GM23338 (cell line): Measurements from ENCODE around the gene OVCH1. TPM values are rescaled to one million over a fixed set of nuclear protein-coding genes. Genes with fewer than 3 reads are reported as not detected.

Experiments used
- ATAC-seq: fragments of 200-7000 bp; cut with Tn5 transposase; 3 replicates; pipeline ENCODE4 v1.9.1; 2020
- DNase-seq: peaks from one replicate; pipeline ENCODE4 v3.0.0-alpha.2; 2015; ENCODE audit warnings: low spot score
- H2AFZ ChIP-seq: fragments of 200-600 bp; sonication (generic); 2 replicates; pipeline ENCODE4 v1.8.0; 2016; ENCODE audit warnings: antibody characterized with exemption, mild to moderate bottlenecking, moderate library complexity
- H3F3A ChIP-seq: fragments of 200-600 bp; sonication (generic); replicated peaks from 2 replicates; pipeline ENCODE4 v1.8.0; 2017; ENCODE audit warnings: antibody characterized with exemption, mixed run types, low read depth
- H3K27ac ChIP-seq: fragments of 200-600 bp; sonication (generic); 2 replicates; pipeline ENCODE4 v1.6.1; 2016; ENCODE audit warnings: low read depth
- H3K27me3 ChIP-seq: fragments of 200-600 bp; sonication (generic); 2 replicates; pipeline ENCODE4 v1.8.0; 2016; ENCODE audit warnings: mild to moderate bottlenecking, mixed run types, moderate library complexity; ENCODE audit not compliant: insufficient read depth
- H3K36me3 ChIP-seq: fragments of 200-600 bp; sonication (generic); 2 replicates; pipeline ENCODE4 v1.8.0; 2016; ENCODE audit warnings: mild to moderate bottlenecking; ENCODE audit not compliant: insufficient read depth
- H3K4me1 ChIP-seq: fragments of 200-600 bp; sonication (generic); 2 replicates; pipeline ENCODE4 v1.8.0; 2016; ENCODE audit warnings: mild to moderate bottlenecking, moderate library complexity; ENCODE audit not compliant: insufficient read depth
- H3K4me2 ChIP-seq: fragments of 200-600 bp; sonication (generic); 2 replicates; pipeline ENCODE4 v1.7.1; 2017; ENCODE audit warnings: mixed run types
- H3K4me3 ChIP-seq: fragments of 200-600 bp; sonication (generic); 2 replicates; pipeline ENCODE4 v1.6.1; 2016; ENCODE audit warnings: mixed run types
- H3K79me2 ChIP-seq: fragments of 200-600 bp; sonication (generic); replicated peaks from 2 replicates; pipeline ENCODE4 v1.8.0; 2017; ENCODE audit warnings: mild to moderate bottlenecking; ENCODE audit not compliant: insufficient read depth
- H3K9me2 ChIP-seq: fragments of 200-600 bp; sonication (generic); 2 replicates; pipeline ENCODE4 v1.8.0; 2017; ENCODE audit not compliant: insufficient read depth
- H4K20me1 ChIP-seq: fragments of 200-600 bp; sonication (generic); replicated peaks from 2 replicates; pipeline ENCODE4 v1.8.0; 2017; ENCODE audit warnings: mild to moderate bottlenecking; ENCODE audit not compliant: insufficient read depth
- H3K27ac Mint-ChIP-seq: 2 replicates; pipeline ENCODE4 v1.8.0; 2020; ENCODE audit warnings: inconsistent platforms, mild to moderate bottlenecking, moderate library complexity, mixed read lengths
- H3K27me3 Mint-ChIP-seq: 3 replicates; pipeline ENCODE4 v1.8.0; 2022; ENCODE audit warnings: low read depth, mild to moderate bottlenecking, moderate library complexity, mixed read lengths, inconsistent platforms; ENCODE audit not compliant: insufficient read depth, poor library complexity
- H3K36me3 Mint-ChIP-seq: 3 replicates; pipeline ENCODE4 v1.8.0; 2021; ENCODE audit warnings: low read depth, mild to moderate bottlenecking, inconsistent platforms, moderate library complexity, mixed read lengths
- H3K4me1 Mint-ChIP-seq: 3 replicates; pipeline ENCODE4 v1.8.0; 2020; ENCODE audit warnings: mild to moderate bottlenecking, inconsistent platforms, mixed read lengths
- H3K4me3 Mint-ChIP-seq: 3 replicates; pipeline ENCODE4 v1.8.0; 2021; ENCODE audit warnings: moderate library complexity, mild to moderate bottlenecking, inconsistent platforms, mixed read lengths
- H3K9me3 Mint-ChIP-seq: 3 replicates; pipeline ENCODE4 v1.8.0; 2020; ENCODE audit warnings: moderate library complexity, mild to moderate bottlenecking, inconsistent platforms, mixed read lengths
- CREB1 ChIP-seq: fragments of 250-450 bp; sonication (Bioruptor Pico); IDR thresholded peaks from 2 replicates; pipeline ENCODE4 v1.5.0; 2020; ENCODE audit warnings: low read depth, mild to moderate bottlenecking, moderate library complexity
- CTCF ChIP-seq, 2 experiments: fragments of 200-600 bp in 1 of 2; sonication (generic) in 1 of 2; conservative IDR thresholded peaks; 2 replicates each; pipeline versions ENCODE4 v1.5.1 to v1.6.1; 2016 to 2017; ENCODE audit warnings: antibody characterized with exemption in 2 of 2, low read depth in 2 of 2, mild to moderate bottlenecking in 2 of 2, moderate library complexity in 1 of 2
- ETS1 ChIP-seq: IDR thresholded peaks from 2 replicates; pipeline ENCODE4 v1.6.1; 2016; ENCODE audit warnings: antibody characterized with exemption
- EZH2 ChIP-seq: fragments of 200-600 bp; sonication (generic); IDR thresholded peaks from one replicate; pipeline ENCODE4 v1.8.0; 2017; ENCODE audit warnings: antibody characterized with exemption, mild to moderate bottlenecking, low read depth; ENCODE audit not compliant: unreplicated experiment
- EZH2phosphoT487 ChIP-seq: fragments of 200-600 bp; sonication (generic); IDR thresholded peaks from one replicate; pipeline ENCODE4 v1.8.1; 2018; ENCODE audit warnings: antibody characterized with exemption; ENCODE audit not compliant: unreplicated experiment
- JUNB ChIP-seq: IDR thresholded peaks from one replicate; pipeline ENCODE4 v1.6.1; 2016; ENCODE audit warnings: antibody characterized with exemption; ENCODE audit not compliant: unreplicated experiment
- NANOG ChIP-seq: IDR thresholded peaks from 2 replicates; pipeline ENCODE4 v1.6.1; 2016; ENCODE audit warnings: antibody characterized with exemption, borderline replicate concordance
- POLR2AphosphoS5 ChIP-seq: IDR thresholded peaks from 2 replicates; pipeline ENCODE4 v1.6.1; 2016; ENCODE audit warnings: antibody characterized with exemption, low read depth
- REST ChIP-seq: IDR thresholded peaks from one replicate; pipeline ENCODE4 v1.6.1; 2018; ENCODE audit warnings: antibody characterized with exemption; ENCODE audit not compliant: unreplicated experiment
- STAT1 ChIP-seq: IDR thresholded peaks from one replicate; pipeline ENCODE4 v1.6.1; 2016; ENCODE audit warnings: antibody characterized with exemption; ENCODE audit not compliant: unreplicated experiment
- ZNF114 ChIP-seq: fragments of 250-450 bp; sonication (Bioruptor Pico); IDR thresholded peaks from 2 replicates; pipeline ENCODE4 v1.5.0; 2020; ENCODE audit warnings: mild to moderate bottlenecking, moderate library complexity
- ZNF331 ChIP-seq: fragments of 250-450 bp; sonication (Bioruptor Pico); IDR thresholded peaks from 2 replicates; pipeline ENCODE4 v1.5.0; 2020; ENCODE audit warnings: low read depth, mild to moderate bottlenecking, moderate library complexity
- ZNF462 ChIP-seq: fragments of 250-450 bp; sonication (Bioruptor Pico); IDR thresholded peaks from 2 replicates; pipeline ENCODE4 v1.5.0; 2020; ENCODE audit warnings: mild to moderate bottlenecking, moderate library complexity
- polyA plus RNA-seq: library from polyadenylated mRNA; unstranded; fragments of >200 nt; fragmentation: Nextera tagmentation; extraction: Ambion mirVana; gene quantifications from 2 replicates; pipeline ENCODE4 v1.2.1, GENCODE V29; 2016
- total RNA-seq: library from RNA; depleted of rRNA; stranded (reverse); fragments of >200 nt; shearing (Covaris generic); gene quantifications from 2 replicates; pipeline ENCODE4 v1.2.3, GENCODE V29; 2014

OVCH1 gene
- total and polyA plus RNA-seq, 2 experiments from 2014 or later, result not detected

GRCh38 chr12:29543036-29543435, 45.5 kb upstream of the OVCH1 start:
- Histone ChIP-seq H3K36me3 (no peaks in the 10 kb centered on the region), H3K4me2 (no peak overlapping the region), H3K27ac (no peak overlapping the region), H3K4me1 (peaks cover 13% of the 10 kb centered on the region), H3K27me3 (no peaks in the 10 kb centered on the region), H4K20me1 (no peaks in the 10 kb centered on the region), H3F3A (no peaks in the 10 kb centered on the region), H3K79me2 (no peaks in the 10 kb centered on the region), H3K9me2 (no peaks in the 10 kb centered on the region), H3K4me3 (no peak overlapping the region), H2AFZ (no peak overlapping the region)
- DNase-seq (no peak), ATAC-seq (no peak)
- no peak overlapping the region for H3K4me3 Mint-ChIP-seq
- H3K9me3 Mint-ChIP-seq, result no peaks in the 10 kb centered on the region
- peaks cover 31% of the 10 kb centered on the region for H3K4me1 Mint-ChIP-seq
- TF ChIP-seq STAT1, result no peak
- no peak for TF ChIP-seq EZH2phosphoT487
- TF ChIP-seq REST, result no peak
- no peak for TF ChIP-seq EZH2
- no peak for TF ChIP-seq ETS1
- no peak for TF ChIP-seq POLR2AphosphoS5
- no peak for TF ChIP-seq ZNF114 (CRISPR knock-in tag)
- TF ChIP-seq JUNB, result no peak
- no peak for TF ChIP-seq CTCF (conservative IDR thresholded peaks at IDR 0.05; ENCODE audit: low read depth in 2 of 2)
- no peak for TF ChIP-seq ZNF331 (CRISPR knock-in tag)
- TF ChIP-seq NANOG, result no peak
- TF ChIP-seq CREB1 (CRISPR knock-in tag), result no peak
- TF ChIP-seq ZNF462, result no peak
- peaks cover 5% of the 10 kb centered on the region; the same call in 1 of the 3 replicates for H3K36me3 Mint-ChIP-seq
- H3K27me3 Mint-ChIP-seq, result peaks cover 5% of the 10 kb centered on the region
- no peak overlapping the region for H3K27ac Mint-ChIP-seq
